ENCODE data around the gene MTA2.

MTA2 gene

DNA sequence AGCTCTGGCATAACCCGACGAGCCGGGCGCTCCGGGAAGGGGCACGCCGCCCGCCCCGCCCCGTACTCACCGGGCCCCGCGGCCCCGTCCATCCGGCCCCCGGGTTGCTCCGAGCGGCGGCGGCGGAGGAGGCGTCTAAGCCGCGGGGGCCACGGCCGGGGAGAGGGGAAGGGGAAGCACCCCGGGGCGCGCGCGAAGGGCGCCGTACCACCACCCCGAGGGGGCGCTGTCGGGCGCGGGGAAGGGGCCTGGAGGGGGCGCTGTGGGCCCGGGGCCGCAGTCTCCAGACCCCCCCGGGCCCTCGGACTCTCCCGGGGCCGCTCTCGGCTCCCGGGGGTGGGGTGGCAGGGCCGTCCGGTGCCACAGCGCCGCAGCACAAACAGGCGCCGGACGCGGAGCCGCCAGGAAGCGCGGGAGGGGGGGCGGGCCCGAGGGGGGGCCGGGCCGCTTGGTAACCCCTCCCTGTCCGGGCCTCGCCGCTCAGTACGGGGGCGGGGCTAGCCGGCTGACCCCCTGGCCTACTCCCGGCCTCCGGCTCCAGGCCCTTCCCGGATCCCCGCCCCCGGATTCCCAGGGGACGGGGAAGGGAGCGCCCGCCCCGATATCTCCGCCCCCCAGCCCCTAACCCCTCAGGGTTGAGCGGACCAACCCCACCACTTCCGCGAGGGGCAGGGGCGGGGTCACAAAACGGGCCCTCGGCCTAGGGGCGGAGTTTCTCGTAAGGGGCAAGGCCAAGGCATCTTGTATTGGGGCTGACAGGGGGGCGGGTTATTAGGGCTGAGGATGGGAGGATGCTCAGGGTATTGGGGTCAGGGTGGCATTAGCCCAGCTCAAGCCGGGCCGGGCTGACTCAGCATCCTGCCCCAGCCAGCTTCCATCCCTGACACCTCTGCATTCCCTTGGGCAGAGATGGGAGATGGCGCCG, 11.0 kb upstream of the MTA2 start, which contains the start of the genes EML3 and ROM1:
Gene EML3, minus strand, starts transcription at position 410 of the 925 bp plus-strand sequence. Its CDS starts 318 bp downstream, at position 92.
Gene ROM1, plus strand, starts transcription at position 892 of the 925 bp plus-strand sequence. Its CDS starts 25 bp downstream, at position 917.
- DNase-seq (ENCODE audit: low spot score) = peak; percentile 96

DNA sequence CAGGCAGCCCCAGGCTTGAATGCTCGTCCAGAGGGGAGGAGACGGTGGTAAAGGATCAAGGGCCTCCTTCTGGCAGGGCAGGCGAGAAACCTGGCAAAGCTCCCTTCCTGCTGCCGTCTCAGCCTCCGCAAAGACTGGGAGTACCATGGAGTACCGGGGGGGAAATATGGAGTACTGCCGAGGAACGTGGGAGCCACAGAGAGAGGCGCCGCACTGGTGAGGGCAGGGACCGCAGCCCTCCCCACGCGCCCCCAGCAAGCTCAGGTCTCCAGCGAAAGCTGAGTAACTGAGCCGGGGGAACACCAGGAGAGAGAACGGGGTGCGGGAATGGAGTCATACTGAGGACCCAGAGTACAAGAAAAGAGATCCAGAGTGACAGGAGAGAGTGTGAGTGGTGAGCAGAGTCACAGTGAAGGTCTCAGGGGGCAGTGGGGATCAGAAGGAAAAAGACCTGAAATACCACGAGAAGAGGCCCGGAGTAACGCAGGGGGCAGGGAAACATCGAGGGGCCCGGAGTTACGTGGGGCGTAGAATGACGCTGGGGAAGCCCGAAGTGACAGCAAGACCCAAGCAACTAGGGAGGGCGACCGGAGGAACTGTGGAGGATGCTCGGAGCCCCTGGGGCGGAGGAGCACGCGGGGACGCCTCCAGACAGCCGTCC, 10.2 kb upstream of the MTA2 start:
- DNase-seq (ENCODE audit: low spot score) = peak; percentile 56

DNA sequence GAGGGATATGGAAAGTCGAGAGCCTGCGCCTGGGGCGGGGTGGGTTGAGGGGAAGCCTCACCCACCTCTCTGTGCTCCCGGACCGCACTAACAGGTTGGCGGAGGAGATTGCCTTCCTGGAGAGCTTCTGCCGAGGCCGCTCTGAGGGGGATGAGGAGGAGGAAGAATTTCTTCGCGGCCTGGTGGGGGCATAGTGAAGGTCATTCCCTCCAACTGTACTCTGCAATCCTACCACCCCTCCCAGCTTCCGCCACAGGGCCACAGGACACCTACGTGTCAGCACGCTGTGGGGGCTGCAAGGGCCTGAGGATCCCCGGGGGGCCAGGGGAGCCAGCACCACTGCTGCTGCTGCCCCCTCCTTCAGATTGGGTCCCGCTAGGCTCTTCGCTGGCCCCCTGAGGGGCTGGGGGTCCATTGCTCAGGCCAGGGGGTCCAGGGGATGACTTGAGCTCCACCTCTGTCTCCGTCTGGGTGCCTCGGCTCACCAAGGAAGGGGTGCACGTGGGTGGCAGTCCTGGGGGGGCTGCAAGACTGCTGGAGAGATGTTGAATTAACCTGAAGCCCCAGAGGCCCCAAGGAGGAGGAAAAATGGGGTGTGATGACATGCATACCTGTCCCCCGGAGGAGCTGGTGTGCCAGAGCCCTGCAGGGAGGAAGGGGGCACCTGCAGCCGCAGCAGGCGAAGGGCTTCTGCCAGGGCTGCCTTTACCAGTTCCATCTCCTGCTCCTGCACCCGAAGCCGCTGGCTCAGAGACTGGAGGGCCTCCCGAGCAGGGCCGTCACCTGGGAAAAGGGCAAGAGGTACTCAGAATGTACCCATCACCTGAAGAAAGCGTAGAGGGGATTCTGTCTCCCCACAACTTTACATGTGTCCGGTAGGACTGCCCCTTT, 9.4 kb upstream of the MTA2 start:
- DNase-seq (ENCODE audit: low spot score) = no peak

DNA sequence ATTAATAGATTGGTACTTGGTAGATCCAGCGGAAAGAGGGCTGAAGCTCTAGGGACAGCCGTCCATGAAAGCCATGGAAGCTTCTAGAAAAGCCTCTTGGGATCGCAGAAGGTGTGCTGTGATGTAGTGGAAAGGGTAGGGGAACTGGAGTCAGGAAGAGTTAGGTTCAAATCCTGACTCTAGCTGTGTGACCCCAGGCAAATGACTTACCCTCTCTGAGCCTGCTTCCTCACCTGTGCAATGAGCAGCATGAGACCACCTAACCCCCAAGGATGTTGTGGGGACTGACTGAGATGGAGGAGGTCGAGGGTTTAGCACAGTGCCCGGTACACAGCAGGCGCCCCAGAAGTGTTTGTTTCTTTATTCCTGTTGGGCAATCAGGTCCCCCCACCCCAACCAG, 8.7 kb upstream of the MTA2 start:
- DNase-seq (ENCODE audit: low spot score) = no peak

DNA sequence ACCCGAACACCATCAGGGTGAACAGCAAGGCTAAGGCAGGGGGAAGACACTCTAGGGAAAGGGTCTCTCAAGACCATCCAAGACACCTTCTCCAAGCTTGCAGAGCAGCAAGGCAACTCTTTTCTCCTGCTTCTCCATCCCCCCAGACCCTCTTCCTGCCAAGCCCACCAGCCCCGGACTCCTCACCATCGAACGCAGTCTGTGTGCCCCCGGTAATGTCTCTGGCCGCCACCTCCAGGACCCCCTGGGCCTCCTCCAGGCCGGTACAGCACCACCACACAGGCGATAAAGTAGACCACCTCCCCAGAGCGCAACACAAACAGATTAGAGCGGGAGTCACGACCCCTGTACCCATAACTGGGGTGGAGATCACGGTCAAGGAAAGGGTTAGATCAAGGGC, 7.1 kb upstream of the MTA2 start:
- no peak for DNase-seq (ENCODE audit: low spot score)

DNA sequence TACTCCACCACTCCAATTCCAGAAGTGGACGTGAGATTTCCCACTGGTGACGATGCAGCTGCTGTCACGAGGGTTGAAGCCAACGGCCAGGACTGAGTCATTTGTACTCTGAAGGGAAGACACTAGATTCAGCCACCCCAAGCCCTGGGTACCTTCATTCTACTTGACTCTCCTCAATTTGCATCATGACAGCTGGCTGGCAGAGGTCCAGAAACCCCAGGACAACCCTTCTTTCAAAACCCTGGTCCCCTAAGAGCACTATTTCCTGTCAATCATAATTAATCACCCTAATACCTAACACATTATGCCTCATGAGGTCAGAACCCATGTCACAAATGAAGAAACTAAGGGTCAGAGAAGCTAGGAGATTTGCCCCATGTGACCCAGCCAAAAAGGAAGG, 6.0 kb upstream of the MTA2 start:
- no peak for DNase-seq (ENCODE audit: low spot score)

DNA sequence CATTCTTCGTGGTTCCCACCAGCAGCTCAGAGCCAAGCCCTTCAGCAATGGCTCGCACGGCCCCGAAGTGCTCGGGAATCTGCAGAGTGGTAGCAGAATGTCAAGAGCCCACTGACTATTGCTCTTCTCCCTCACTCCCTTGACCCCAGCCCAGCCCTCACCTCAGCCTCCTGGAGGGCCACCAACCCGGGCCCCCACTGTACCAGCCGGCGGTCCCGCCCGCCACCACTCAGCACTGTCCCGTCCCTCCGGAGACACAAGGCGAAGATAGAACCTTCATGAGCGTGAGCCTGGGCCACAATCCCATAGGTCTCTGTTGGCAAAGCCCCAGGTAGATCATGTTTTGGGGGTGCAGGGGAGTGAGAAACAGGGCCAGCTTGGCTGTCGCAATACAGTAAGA, 4.2 kb upstream of the MTA2 start:
- DNase-seq (ENCODE audit: low spot score) = no peak

DNA sequence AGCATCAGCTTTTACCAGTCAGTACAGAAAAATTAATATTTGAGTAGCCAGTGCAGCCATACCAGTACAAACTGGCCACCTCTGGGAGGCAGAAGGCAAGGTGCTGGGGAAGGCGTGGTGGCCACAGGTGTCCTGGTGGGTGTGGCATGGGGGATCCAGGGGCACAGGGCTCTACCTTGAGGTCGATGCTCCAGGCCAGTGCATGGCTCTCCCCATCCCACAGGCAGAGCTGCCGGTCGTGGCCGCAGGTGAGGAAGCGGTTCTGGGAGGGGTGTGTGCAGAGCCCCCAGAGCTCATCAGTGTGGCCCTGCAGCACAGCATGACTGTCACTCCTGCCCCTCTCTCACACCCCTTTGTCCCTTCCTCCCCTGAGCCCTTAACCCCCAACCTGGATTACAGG, 3.8 kb upstream of the MTA2 start:
- DNase-seq (ENCODE audit: low spot score) = no peak

DNA sequence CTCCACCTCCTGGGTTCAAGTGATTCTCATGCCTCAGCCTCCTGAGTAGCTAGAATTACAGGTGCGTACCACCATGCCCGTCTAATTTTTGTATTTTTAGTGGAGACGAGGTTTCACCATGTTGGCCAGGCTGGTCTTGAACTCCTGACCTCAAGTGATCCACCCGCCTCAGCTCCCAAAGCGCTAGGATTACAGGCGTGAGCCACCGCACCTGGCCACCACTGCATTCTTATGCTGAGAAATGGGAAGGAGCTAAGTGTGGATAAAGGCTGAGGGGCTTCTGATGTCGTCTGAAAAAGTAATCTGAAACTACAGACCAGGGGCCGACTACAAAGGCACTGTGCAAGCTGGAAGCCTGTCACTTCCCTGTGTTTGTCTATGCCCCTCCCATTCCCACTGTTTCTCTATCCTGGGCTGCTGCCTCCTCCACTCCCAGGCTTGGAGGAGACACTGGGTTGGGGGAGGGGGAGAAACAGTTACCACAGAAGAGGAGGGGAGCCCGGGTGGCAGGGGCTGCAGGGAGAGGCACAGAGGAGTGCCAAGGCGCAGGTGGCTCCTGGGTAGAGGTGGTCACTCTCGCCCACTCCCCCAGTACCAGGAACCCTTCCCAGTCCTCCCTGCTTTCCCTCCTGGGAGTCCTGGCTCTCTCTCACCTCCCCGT, 2.9 kb upstream of the MTA2 start:
- DNase-seq (ENCODE audit: low spot score) = peak; percentile 40

DNA sequence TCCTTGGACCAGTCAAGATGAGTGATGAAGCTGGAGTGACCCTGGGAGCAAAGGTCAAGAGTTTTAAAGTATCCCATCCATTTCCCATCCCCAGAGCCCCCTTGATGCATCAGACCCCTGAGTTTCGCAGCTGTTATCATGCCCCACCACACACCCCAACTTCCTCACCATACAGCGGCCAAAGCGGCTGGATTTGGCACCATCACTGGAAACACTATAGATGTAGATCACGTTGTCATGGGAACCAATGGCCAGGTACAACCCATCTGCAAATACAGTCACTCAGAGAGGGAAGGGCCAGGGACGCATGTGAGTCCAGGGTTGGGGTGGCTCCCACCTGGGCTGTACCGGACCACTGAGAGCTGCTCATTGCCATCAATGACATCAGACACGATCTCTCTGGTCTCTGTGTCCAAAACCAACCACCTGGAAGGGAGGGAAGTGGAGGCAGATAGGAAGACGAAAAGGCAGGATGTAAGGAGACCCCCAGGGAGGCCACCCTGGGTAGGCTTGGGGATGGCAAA, 2.2 kb upstream of the MTA2 start:
- DNase-seq (ENCODE audit: low spot score) = no peak

DNA sequence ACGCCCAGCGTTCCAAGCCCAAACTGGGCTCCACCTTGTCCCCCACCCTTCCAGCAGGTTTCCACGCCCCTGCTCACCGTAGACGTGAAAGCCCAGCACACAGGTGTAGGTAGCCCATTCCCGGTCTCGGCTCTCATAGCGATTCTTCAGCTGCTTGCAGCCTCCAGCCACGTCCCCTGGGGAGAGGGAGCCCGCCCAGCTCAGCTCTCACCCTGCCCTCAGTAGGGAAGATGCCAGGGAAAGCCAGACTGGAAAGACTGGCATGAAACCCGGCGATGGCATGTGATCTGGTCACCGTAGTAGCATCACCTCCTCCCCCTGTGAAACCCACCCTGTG, 1.4 kb upstream of the MTA2 start:
- no peak for DNase-seq (ENCODE audit: low spot score)

DNA sequence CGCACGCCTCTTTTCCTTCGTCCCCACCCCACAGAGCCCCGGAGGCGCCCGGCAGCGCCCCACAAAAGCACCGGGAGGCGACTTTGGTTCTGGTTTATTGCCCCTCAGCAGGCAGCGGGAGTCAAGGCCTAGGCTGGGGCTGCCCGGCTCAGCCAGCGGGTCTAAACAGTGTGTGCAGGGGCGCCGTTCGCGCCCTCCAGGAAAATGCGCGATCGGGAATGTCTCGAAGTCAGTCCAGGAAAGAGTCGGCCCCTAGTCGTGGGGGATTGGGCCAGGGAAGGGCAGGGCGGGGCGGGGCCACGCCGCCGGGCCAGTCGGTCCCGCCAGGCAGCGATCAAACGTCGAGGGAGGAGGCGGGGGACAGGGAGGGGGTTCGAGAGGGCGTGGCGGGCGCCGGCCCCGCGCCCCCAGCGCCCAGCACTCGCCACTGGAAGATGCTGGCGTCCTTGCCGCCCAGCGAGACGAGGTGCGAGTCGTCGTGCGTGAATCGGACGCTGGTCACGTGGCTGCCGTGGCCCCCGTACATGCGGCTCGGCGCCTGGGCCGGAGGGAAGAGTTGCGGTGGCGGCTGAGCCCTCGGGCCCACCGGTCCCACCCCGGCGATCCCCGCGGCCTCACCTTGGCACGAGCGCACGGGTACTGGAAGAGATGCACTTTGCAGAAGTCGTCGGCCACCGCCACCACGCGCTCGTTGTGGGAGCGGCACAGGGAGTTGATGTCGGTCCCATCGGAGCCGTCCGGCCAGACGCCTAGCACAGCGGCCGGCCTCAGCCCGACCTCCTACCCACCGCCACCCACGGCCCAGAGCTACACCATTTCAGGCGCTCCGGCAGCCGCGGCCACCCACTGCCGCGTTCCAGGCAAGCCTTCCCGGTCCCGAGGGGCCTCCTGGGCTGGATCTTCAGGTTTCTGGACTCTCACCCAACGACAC, 741 bp upstream of the MTA2 start:
- DNase-seq (ENCODE audit: low spot score) = peak; percentile 84

DNA sequence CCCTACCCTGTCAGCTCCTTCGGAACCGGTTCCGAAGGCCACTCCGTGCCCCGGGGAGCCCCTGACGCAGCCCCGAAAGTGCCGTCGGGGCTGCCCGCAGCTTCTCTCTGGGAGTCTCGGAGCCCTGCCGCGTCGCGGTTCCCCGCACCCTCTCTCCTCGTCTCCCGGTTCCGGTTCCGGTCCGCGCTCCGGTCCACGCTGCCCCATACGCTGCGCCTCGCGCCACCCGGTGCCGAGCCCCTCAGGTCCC, 618 bp downstream of the MTA2 start:
- no peak for DNase-seq (ENCODE audit: low spot score)

DNA sequence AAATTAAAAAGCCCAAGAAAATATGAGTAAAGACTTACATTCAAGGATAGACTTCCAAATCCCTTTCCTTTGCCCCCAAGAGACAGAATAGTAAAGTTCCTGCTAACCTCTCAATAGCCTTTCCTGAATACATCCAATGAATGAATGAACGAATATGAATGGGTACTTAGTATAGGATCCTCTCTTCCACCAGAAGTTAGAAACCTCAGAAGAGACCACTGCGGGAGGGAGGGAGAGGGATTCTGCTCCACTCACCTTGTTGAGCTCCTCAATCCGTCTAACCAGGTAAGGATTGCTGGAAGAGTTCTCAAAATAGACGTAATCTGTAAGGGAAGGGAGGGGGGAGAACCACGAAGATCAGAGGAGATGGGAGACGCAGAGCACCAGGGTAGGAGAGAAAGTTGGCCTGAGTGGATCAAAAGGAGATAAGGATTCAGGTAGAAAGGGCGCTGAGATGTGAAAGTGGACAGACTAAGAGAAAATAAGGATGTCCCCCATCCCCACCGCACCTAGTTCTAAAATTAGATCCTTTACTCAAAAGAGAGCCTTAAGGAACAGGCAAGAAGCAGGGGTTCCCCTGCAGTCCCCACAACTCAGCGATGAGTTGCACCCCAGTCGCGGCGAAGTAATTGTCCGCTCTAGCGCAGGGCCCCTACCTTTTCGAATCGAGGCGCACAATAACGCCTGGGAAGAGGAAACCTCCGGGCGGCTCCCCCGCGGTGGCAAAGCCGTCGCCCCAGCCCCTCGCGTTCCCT, 1.1 kb downstream of the MTA2 start:
- DNase-seq (ENCODE audit: low spot score) = no peak

DNA sequence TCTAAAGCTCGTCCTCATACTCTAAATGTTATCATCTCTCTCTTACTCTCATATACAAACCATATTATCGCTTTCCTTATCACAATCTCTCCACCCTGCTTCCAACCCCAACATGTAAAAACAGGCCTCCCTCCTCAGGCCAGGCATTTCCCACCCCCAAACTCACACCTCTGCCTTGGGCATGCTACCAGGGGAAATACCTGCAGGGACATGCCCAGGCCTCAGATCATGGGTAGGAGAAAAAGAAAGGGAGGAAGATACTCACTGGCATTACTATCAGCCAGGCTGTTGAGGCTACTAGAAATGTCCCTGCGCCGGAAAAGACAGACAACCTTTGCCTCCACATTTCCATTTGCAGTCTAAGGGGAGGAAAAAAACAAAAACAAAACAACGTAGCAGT, 1.8 kb downstream of the MTA2 start:
- DNase-seq (ENCODE audit: low spot score) = no peak

DNA sequence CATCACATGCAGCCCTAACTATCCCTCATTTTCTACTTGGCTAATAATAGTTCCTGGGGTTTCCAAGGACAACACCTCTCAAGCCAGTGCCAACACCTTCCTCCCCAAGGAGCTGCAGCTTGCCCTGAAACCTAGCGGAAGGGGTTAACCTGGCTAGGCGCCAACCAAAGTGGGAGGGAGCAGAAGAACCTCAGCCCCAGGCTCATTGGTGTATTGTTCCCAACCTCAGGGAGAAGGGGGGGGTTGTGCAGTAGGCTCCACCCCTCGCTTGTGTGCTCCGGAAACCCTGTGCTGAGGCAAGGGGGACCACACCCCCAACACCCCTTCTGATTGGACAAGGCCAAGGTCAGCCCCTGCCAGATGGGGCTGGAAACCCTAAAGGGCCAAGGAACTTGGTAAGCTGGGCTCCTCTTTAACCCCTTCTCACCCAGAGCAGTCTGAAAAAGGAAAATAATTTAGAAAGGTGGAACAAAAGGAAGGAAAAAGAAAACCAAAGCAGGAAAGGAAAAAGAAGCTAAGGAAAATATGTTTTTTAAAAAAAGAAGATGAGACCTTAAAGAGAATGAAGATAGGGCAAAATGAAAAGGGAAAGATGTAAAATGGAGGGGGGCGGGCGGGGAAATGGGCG, 2.5 kb downstream of the MTA2 start:
- peak; percentile 99 for DNase-seq (ENCODE audit: low spot score)

DNA sequence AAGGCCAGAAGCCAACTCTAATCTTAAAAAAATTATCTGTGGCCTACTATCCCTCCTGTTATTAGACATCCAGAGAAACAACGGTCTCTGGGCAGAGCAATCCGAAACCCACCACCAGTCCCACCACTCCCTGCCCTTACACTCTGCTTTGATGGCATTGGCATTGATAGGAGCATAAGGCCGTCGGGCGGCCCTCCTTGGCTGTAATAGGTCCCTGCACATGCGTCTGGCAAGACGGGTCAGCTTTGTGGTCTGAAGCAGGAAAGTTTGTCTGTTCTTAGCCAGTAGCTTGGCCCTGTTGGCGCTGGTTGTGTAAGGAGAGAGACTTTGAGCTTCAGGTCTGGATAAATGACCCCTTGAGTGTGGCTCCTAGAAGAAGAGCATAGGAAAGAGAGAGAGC, 6.5 kb downstream of the MTA2 start:
- no peak for DNase-seq (ENCODE audit: low spot score)

DNA sequence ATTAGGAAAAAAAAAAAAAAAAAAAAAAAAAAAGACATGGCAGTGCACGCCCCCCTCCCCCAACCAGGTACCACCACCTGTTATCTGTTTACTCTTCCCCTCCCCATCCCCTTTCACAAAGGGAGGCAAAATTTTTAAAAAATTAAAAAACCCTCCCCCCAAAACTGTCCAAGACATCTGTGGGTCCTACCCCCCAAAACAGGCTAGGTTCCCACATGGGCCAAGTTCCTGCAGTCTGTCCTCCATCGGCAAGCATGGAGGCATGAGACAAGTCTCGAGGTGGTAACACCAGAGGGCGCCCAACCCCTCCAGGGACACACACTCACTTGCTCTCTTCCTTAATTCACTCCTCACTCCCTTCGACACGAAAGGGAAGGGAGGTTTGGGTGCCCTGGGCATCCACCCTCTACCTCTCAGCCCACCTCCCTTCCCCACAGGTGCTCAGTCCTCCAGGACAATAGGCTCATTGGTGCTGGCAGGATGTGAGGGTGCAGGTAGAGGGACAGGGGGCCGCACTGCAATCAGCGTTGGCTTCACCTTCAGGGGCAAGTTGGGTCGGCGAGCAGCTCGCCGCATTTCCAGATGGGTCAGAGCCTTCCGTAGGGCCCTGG, 8.1 kb downstream of the MTA2 start:
- peak; percentile 80 for DNase-seq (ENCODE audit: low spot score)

DNA sequence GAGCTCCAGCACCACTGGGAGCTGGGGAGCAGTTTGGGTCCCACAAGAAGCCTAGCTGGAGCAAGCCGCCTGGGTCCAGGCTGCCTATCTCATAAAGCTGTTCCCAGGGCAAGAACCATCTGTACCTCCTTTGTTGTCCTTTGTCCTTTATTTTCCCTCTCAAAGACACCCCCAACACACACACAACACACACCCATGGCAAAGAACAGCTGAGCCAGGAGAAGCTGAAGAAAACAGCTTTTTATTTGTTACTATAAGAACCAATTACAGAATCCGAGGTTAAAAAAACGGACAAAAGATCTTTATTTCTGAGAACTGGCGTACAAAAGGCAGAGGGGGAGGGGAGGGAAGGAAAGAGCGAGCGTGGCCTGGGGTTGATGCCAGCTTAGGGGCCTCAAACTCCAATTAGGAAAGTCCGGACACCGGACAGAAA, 8.7 kb downstream of the MTA2 start:
- no peak for DNase-seq (ENCODE audit: low spot score)

Data from SK-N-DZ (cell line).